ENCODE results near the gene HOOK1. TPM values are rescaled to one million over a fixed set of nuclear protein-coding genes. Genes with fewer than 3 reads are reported as not detected.
"Not testable (repeated sequence)": the region's sequence is repeated elsewhere in the genome, so short reads cannot be mapped to it uniquely, and the experiment has no call there.

HOOK1 gene
- total and polyA plus RNA-seq, 2 donors (not counting 3 experiments of a cell fraction or from before 2014, with no cell fraction given) = not detected

DNA sequence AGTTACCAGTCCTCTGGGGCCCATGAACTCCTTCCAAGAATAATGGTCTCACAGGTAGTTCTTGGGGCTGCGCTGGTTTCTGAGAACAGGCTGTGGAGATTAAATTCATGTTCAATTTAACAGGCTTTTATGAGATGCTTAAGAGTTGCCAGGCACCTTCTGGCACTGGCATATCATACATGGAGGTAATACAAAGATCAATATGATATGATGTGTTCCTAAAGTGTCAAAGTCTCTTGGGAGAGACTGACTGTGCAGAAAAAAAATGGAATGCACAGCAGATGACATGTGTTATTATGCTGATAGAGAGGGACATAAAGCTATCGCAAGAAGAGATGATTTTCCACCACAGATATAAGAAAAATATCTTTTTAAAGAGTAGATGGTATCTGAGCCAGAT, 105.0 kb downstream of the HOOK1 start:
- no peak overlapping the region for H2AFZ ChIP-seq (ENCODE audit: low read depth, low read length)
- FAIRE-seq = no peak
- dilution Hi-C loops (cut with MboI; ENCODE audit: extremely low pct_ligation_motif_present, low sequenced_read_pairs) (no loop called here), intact Hi-C loops (cut with micrococcal nuclease) (no loop called here)
- H3K36me3 ChIP-seq (ENCODE audit: control insufficient read depth in 2 of 2, extremely low read depth in 1 of 2, insufficient read depth in 2 of 2, low read length in 2 of 2) = no peaks in the 10 kb centered on the region
- no peak overlapping the region for H3K4me2 ChIP-seq (ENCODE audit: insufficient read depth, low read length)
- H3K27ac ChIP-seq (ENCODE audit: insufficient read depth, low read depth, low read length) = no peak overlapping the region
- no peak for DNase-seq (ENCODE audit: low read depth, low spot score)
- H3K79me2 ChIP-seq (ENCODE audit: control insufficient read depth, insufficient read depth, low read length) = no peaks in the 10 kb centered on the region
- H3K9ac ChIP-seq (replicated peaks; ENCODE audit: extremely low read depth, insufficient read depth, low read length) = no peak overlapping the region
- H3K9me1 ChIP-seq (replicated peaks; ENCODE audit: control insufficient read depth, extremely low read depth, insufficient read depth, low read length) = no peaks in the 10 kb centered on the region
- no peaks in the 10 kb centered on the region for H3K4me1 ChIP-seq (ENCODE audit: control insufficient read depth, extremely low read depth, insufficient read depth, low read length)
- H3K27me3 ChIP-seq (ENCODE audit: control insufficient read depth in 2 of 2, insufficient read depth in 2 of 2, low read length in 2 of 2) = peaks cover 2 to 7% of the 10 kb centered on the region in 2 experiments
- ChIA-PET CTCF (no interaction called here), POLR2A (no interaction called here)
- TF ChIP-seq EZH2 (IDR thresholded peaks at IDR 0.05; ENCODE audit: borderline replicate concordance, low read depth, low read length, severe bottlenecking) (no peak), MYC (IDR thresholded peaks at IDR 0.05; ENCODE audit: low read depth, low read length) (no peak)
- H3K9me3 ChIP-seq (replicated peaks; ENCODE audit: control insufficient read depth, insufficient read depth, low read length) = no peaks in the 10 kb centered on the region
- H3K4me3 ChIP-seq (replicated peaks in 1 of 3; ENCODE audit: insufficient read depth in 1 of 3, low read depth in 1 of 3, low read length in 3 of 3) = no peak overlapping the region
- no TSS peak for BruUV-seq (replicated peaks)
- no peaks in the 10 kb centered on the region for H4K20me1 ChIP-seq (replicated peaks; ENCODE audit: control insufficient read depth, extremely low read depth, insufficient read depth, low read length)

DNA sequence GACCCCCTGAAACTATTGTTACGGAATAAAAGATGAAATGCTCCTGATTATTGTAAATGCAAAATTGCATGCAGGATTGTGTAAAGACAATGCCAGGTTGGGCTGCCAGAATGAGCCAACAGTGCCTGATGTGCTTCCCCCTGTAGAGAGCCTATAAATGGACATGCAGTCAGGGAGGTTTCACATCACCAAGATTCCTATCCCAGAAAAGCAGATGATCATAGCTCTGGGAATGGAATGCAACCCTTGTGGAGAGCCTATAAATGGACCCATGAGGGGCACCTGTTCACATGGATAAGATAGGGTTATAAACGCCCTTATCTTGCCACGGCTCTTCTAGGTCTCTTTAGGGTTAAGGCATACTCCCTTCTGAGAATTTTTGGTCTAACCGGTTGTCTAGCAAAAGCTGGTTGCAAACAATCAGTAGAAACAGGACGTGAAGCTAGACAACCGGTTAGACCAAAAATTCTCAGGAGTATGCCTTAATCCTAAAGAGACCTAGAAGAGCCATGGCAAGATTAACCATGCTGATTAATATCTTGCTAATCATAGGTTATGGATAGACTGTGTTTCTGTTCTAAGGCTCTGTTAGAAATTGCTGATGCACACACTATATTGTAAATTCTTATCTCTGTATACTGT, 106.6 kb downstream of the HOOK1 start:
- CTCF ChIA-PET = interaction anchor here (1.1 kb wide), 1 partner anchor 26 kb away, joined by 5 read pairs; no protein-coding TSS in a partner anchor
- H4K20me1 ChIP-seq (replicated peaks; ENCODE audit: control insufficient read depth, extremely low read depth, insufficient read depth, low read length); H3K36me3 ChIP-seq (ENCODE audit: control insufficient read depth in 2 of 2, extremely low read depth in 1 of 2, insufficient read depth in 2 of 2, low read length in 2 of 2); H3K4me1 ChIP-seq (ENCODE audit: control insufficient read depth, extremely low read depth, insufficient read depth, low read length); BruUV-seq (replicated peaks); intact Hi-C loops (cut with micrococcal nuclease); H3K9ac ChIP-seq (replicated peaks; ENCODE audit: extremely low read depth, insufficient read depth, low read length); H2AFZ ChIP-seq (ENCODE audit: low read depth, low read length); FAIRE-seq; H3K9me1 ChIP-seq (replicated peaks; ENCODE audit: control insufficient read depth, extremely low read depth, insufficient read depth, low read length); H3K4me3 ChIP-seq (replicated peaks in 1 of 3; ENCODE audit: insufficient read depth in 1 of 3, low read depth in 1 of 3, low read length in 3 of 3); dilution Hi-C loops (cut with MboI; ENCODE audit: extremely low pct_ligation_motif_present, low sequenced_read_pairs); POLR2A ChIA-PET; H3K9me3 ChIP-seq (replicated peaks; ENCODE audit: control insufficient read depth, insufficient read depth, low read length); DNase-seq (ENCODE audit: low read depth, low spot score); H3K4me2 ChIP-seq (ENCODE audit: insufficient read depth, low read length); H3K79me2 ChIP-seq (ENCODE audit: control insufficient read depth, insufficient read depth, low read length); H3K27ac ChIP-seq (ENCODE audit: insufficient read depth, low read depth, low read length): not testable (repeated sequence)
- peaks cover 2 to 12% of the 10 kb centered on the region in 2 experiments for H3K27me3 ChIP-seq (ENCODE audit: control insufficient read depth in 2 of 2, insufficient read depth in 2 of 2, low read length in 2 of 2)

Data from endothelial cell of umbilical vein (primary cell).